Measurements from ENCODE around the gene TMPRSS9.

TMPRSS9 gene

GRCh38 chr19:2431318-2432055, 71.4 kb downstream of the TMPRSS9 start:
- in situ Hi-C loops (cut with MboI; ENCODE audit: low sequenced_read_pairs) = no loop called here

- in situ Hi-C loops (cut with MboI; ENCODE audit: low sequenced_read_pairs) = no loop called here
Observed at GRCh38 chr19:2432131-2432848, 72.2 kb downstream of the TMPRSS9 start.

GRCh38 chr19:2433854-2434253, 73.8 kb downstream of the TMPRSS9 start:
- in situ Hi-C loops (cut with MboI; ENCODE audit: low sequenced_read_pairs) = no loop called here

- in situ Hi-C loops (cut with MboI; ENCODE audit: low sequenced_read_pairs) = no loop called here
Observed at GRCh38 chr19:2434267-2434666, 74.2 kb downstream of the TMPRSS9 start.

GRCh38 chr19:2434721-2435265, 74.7 kb downstream of the TMPRSS9 start:
- in situ Hi-C loops (cut with MboI; ENCODE audit: low sequenced_read_pairs) = no loop called here

GRCh38 chr19:2436384-2436783, 76.3 kb downstream of the TMPRSS9 start:
- in situ Hi-C loops (cut with MboI; ENCODE audit: low sequenced_read_pairs) = no loop called here

GRCh38 chr19:2436926-2437325, 76.9 kb downstream of the TMPRSS9 start:
- in situ Hi-C loops (cut with MboI; ENCODE audit: low sequenced_read_pairs) = no loop called here

GRCh38 chr19:2438178-2438577, 78.1 kb downstream of the TMPRSS9 start:
- in situ Hi-C loops (cut with MboI; ENCODE audit: low sequenced_read_pairs) = no loop called here

- in situ Hi-C loops (cut with MboI; ENCODE audit: low sequenced_read_pairs) = no loop called here
Observed at GRCh38 chr19:2440515-2440914, 80.5 kb downstream of the TMPRSS9 start.

- in situ Hi-C loops (cut with MboI; ENCODE audit: low sequenced_read_pairs) = no loop called here
Observed at GRCh38 chr19:2441096-2441752, 81.2 kb downstream of the TMPRSS9 start.

- in situ Hi-C loops (cut with MboI; ENCODE audit: low sequenced_read_pairs) = no loop called here
Observed at GRCh38 chr19:2443116-2443784, 83.2 kb downstream of the TMPRSS9 start.

GRCh38 chr19:2443785-2444182, 83.7 kb downstream of the TMPRSS9 start:
- in situ Hi-C loops (cut with MboI; ENCODE audit: low sequenced_read_pairs) = no loop called here

- in situ Hi-C loops (cut with MboI; ENCODE audit: low sequenced_read_pairs) = no loop called here
Observed at GRCh38 chr19:2444251-2445002, 84.4 kb downstream of the TMPRSS9 start.

GRCh38 chr19:2446381-2446780, 86.3 kb downstream of the TMPRSS9 start:
- in situ Hi-C loops (cut with MboI; ENCODE audit: low sequenced_read_pairs) = no loop called here

- in situ Hi-C loops (cut with MboI; ENCODE audit: low sequenced_read_pairs) = no loop called here
Observed at GRCh38 chr19:2449019-2449418, 89.0 kb downstream of the TMPRSS9 start.

- in situ Hi-C loops (cut with MboI; ENCODE audit: low sequenced_read_pairs) = no loop called here
Observed at GRCh38 chr19:2451138-2451537, 91.1 kb downstream of the TMPRSS9 start.

- in situ Hi-C loops (cut with MboI; ENCODE audit: low sequenced_read_pairs) = no loop called here
Observed at GRCh38 chr19:2451741-2452140, 91.7 kb downstream of the TMPRSS9 start.

GRCh38 chr19:2453431-2454025, 93.5 kb downstream of the TMPRSS9 start:
- in situ Hi-C loops (cut with MboI; ENCODE audit: low sequenced_read_pairs) = no loop called here

- in situ Hi-C loops (cut with MboI; ENCODE audit: low sequenced_read_pairs) = no loop called here
Observed at GRCh38 chr19:2454199-2454961, 94.3 kb downstream of the TMPRSS9 start.

Data from HL-60/S4 (cell line).